Ovary (tissue), 3 donors: ENCODE results near the gene RSRC1.

Experiments used
- POLR2A ChIP-seq: fragments of 450-650 bp; IDR thresholded peaks from one replicate; pipeline ENCODE4 v1.6.1; 2017; ENCODE audit warnings: antibody characterized with exemption, mild to moderate bottlenecking, moderate library complexity
- TF ChIP-seq, protein P1 (sequence below), 3 donors: fragments of 450-650 bp in 2 of 3; fragments of 200-600 bp in 1 of 3; IDR thresholded peaks; one replicate each; pipeline versions ENCODE4 v1.5.1 to v1.8.0; 2016 to 2022; ENCODE audit warnings: antibody characterized with exemption in 3 of 3, mild to moderate bottlenecking in 1 of 3
- donor health status: DM: no; HTN: no; CAD: no.

DNA sequence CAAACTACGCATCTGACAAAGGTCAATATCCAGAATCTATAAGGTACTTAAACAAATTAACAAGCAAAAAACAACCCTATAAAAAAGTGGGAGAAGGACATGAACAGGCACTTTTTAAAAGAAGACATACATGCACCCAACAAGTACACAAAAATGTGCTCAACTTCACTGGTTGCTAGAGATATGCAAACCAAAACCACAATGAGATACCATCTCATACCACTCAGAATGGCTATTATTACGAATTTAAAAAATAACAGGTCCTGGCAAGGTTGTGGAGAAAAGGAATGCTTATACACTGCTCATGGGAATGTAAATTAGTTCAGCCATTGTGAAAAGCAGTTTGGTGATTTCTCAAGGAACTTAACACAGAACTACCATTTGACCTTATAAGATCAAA, 285.5 kb downstream of the RSRC1 start:
- no peak for TF ChIP-seq POLR2A
- TF ChIP-seq, protein P1, sequence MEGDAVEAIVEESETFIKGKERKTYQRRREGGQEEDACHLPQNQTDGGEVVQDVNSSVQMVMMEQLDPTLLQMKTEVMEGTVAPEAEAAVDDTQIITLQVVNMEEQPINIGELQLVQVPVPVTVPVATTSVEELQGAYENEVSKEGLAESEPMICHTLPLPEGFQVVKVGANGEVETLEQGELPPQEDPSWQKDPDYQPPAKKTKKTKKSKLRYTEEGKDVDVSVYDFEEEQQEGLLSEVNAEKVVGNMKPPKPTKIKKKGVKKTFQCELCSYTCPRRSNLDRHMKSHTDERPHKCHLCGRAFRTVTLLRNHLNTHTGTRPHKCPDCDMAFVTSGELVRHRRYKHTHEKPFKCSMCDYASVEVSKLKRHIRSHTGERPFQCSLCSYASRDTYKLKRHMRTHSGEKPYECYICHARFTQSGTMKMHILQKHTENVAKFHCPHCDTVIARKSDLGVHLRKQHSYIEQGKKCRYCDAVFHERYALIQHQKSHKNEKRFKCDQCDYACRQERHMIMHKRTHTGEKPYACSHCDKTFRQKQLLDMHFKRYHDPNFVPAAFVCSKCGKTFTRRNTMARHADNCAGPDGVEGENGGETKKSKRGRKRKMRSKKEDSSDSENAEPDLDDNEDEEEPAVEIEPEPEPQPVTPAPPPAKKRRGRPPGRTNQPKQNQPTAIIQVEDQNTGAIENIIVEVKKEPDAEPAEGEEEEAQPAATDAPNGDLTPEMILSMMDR (IDR thresholded peaks at IDR 0.05), result no peak
